ENCODE results near the gene SLCO2B1.

Gene SLCO2B1

GRCh38 chr11:75229466-75229865 is 78.6 kb downstream of the SLCO2B1 start:
- DNase-seq, result no peak

- no peak for DNase-seq
These were observed 79.7 kb downstream of the SLCO2B1 start for GRCh38 chr11:75230621-75231020.

DNA sequence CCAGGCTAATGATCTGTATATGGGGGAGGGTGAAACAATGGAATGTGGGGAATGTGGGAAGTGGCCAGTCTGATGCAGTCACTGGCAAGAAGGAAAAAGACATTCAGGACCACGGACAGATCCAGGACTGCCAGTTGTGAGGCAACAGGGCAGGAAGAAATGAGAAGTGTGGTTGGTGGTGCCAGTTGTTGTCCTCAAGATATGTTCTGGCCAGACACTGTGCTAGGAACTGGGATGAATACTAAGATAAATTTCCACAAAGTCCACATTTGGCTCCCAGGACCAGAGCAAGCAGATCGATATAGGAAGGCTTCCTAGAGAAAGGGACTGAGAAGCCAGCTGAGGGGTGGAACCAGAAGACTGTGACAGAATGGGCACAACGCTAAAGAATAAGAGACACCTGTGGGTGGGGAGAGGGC is 82.9 kb downstream of the SLCO2B1 start:
- DNase-seq, result no peak

- no peak for DNase-seq
These were observed 85.2 kb downstream of the SLCO2B1 start for GRCh38 chr11:75236062-75236461.

DNA sequence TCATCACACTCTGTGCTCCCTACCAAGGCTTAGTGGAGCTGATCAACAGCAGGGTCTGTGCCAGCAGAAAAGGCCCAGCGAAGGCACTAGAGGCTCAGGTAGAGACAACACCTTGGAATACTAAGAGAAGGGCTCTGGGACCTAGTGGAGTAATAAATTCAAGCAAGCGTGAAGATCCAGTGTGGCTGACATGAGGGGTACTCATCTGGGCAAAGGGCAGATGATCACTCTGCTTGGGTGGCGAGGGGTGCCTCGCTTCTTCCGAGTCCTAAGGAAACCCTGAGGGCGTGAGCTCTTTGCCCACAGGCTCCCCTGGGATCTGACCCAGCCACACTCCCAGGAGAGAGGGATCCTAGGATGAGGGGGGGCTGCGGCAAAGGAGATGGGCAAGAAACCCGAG is 86.1 kb downstream of the SLCO2B1 start:
- DNase-seq, result no peak

GRCh38 chr11:75238595-75239440 is 87.9 kb downstream of the SLCO2B1 start:
- no peak for DNase-seq

- no peak for DNase-seq
These were observed 88.8 kb downstream of the SLCO2B1 start for GRCh38 chr11:75239531-75240290.

DNA sequence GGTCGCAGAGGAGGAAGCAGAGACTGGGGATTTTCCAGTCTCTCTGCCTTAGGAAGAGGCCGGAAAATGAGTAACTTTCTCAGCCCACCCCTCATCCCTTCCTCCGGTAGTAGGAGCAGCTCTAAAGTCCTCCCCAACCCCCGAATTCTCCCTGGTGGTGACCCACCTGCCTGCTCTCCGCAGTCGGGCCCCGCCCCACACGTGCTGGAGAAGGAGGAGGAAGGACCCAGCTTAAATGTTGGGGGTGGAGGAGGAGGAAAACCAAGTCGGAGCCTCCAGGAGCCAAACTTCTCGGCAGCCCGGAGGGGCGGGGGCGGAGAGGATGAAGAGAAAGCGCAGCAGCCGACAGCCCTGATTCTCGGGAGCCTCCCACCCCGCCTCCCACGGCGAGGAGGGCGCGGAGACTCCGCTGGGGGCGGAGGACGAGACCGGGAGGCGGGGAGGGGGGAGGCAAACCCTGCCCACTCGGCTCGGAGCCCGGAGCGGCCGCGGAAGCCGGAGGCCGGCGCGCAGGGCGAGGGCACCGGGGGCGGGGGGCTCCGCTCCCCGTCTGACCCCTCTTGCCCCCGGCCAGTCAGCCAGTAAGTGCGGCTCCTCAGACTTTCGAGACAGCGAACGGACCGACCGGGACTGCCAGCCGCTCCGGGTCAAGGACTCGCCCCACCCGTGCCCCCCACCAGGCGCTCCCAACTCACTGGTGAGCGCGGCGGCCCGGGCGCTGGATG is 89.6 kb downstream of the SLCO2B1 start, which contains the start of gene TPBGL:
Gene TPBGL (plus strand): TSS at position 464 of the 725 bp plus-strand sequence. CDS start 276 bp downstream, outside the sequence.
- DNase-seq, result peak; percentile 40

DNA sequence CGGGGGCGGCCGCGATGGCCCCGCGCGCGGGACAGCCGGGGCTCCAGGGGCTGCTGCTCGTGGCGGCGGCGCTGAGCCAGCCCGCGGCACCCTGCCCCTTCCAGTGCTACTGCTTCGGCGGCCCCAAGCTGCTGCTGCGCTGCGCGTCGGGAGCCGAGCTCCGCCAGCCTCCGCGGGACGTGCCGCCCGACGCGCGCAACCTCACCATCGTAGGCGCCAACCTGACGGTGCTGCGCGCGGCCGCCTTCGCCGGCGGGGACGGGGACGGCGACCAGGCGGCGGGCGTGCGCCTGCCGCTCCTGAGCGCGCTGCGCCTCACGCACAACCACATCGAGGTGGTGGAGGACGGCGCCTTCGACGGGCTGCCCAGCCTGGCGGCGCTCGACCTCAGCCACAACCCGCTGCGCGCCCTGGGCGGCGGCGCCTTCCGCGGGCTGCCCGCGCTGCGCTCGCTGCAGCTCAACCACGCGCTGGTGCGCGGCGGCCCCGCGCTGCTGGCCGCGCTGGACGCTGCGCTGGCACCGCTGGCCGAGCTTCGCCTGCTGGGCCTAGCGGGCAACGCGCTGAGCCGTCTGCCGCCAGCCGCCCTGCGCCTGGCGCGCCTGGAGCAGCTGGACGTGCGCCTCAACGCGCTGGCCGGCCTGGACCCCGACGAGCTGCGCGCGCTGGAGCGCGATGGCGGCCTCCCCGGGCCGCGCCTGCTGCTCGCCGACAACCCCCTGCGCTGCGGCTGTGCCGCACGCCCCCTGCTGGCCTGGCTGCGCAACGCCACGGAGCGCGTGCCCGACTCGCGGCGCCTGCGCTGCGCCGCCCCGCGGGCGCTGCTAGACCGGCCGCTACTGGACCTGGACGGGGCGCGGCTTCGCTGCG is 90.4 kb downstream of the SLCO2B1 start:
- DNase-seq, result peak; percentile 88

- no peak for DNase-seq
These were observed 91.2 kb downstream of the SLCO2B1 start for GRCh38 chr11:75241906-75242644.

DNA sequence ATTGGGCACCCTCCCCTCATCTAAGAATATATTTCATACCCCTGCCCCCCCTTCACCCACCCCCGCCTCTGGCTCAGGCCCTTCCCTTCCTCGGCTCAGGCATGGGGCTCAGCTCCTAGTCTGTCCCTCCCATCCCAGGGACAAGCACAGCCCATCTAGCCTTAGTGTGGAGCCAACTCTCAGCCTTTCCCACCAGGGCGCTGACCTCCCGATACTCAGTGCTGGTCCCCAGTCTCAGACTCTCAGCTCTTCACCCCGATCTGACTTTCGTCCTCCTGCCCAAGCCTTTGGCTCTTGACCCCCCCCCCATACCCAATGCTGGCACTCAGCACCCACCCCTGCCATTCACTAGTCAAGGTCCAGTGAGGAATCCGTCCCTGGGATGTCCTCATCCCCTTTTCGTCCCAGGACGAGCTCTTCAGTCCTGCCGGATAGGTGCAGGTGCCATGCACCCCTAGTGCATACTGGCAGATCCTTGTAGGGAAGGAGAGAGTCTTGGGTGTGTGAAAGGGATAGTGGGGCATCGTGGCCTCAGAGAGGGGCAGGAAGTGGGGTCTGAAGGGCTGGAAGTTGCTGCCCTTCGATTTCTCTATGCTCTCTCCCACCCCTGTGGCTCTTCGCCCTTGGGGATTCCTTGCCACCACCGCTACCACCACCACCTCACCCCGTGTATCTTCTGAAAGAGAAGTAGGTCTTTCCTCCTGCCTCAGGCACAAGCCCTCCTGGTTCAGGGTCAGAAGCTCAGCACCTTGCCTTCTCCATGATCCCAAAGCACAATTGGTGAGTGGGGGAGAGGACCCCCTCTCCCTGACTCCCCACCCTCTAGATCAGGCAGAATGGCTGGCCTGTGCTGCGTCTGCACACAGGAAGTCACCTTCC is 92.1 kb downstream of the SLCO2B1 start:
- DNase-seq, result no peak

GRCh38 chr11:75244052-75244814 is 93.3 kb downstream of the SLCO2B1 start:
- DNase-seq, result no peak

GRCh38 chr11:75245356-75246005 is 94.6 kb downstream of the SLCO2B1 start:
- DNase-seq, result no peak

DNA sequence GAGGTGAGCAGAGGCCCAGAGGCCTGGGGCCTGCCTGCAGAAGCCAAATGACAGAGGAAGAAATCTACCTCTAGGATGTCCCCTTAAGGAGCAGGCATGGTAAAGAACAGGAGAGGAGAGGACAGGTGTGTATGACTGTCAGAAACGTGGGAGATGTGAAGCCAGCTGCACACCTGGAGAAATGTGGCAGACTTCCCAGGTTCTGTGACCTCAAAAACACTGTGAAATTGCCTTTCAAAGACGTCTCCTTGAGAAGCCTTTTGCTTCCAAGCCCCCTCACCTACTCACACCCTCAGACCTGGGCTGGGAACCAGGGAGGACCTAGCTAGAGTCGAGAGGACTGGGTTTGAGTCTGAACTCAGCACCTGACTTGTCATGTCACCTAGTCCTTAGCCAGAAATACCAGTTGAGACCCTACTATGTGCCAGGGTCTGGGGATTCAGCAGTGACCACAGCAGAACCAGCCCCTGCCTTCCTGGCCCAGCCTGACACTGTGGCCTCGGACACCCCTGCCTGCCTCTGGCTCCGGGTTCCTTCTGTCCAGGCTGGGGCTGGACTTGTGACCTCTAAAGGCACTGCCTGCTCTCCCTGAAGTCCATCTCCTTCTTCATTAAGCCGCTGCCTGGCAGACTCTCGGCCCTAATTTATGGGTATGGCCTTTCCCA is 95.2 kb downstream of the SLCO2B1 start:
- DNase-seq, result no peak

- no peak for DNase-seq
These were observed 95.9 kb downstream of the SLCO2B1 start for GRCh38 chr11:75246671-75247350.

GRCh38 chr11:75248924-75249256 is 98.0 kb downstream of the SLCO2B1 start:
- no peak for DNase-seq

DNA sequence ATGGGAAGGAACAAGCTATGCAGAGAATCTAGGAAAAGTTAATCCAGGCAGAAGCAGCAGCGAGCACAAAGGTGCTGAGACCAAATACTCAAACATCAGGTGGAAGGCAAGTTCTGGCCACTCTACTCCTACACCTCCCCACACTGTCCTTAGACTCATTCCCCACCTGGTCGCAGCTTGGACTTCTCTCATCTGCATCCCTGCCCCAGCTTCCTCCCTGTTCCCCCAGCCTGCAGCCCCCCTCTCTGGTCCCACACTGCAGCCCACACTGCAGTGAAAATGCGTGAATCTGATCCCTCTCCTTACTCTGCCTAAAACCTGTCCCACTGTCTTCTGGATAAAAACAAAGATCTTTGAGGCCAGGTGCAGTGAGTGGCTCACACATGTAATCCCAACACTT is 98.8 kb downstream of the SLCO2B1 start:
- DNase-seq, result no peak

GRCh38 chr11:75254326-75254725 is 103.4 kb downstream of the SLCO2B1 start:
- DNase-seq, result no peak
